GM19452 (cell line): ENCODE measurements around the gene EFCAB11.

Experiments used
- ATAC-seq: cut with Tn5 transposase; IDR thresholded peaks from one replicate; pipeline ENCODE4 v1.9.1; 2021; ENCODE audit not compliant: unreplicated experiment

Gene EFCAB11

GRCh38 chr14:89954070-89955021, at the start of gene EFCAB11:
EFCAB11 (minus strand) TSS chr14:89954730; CDS start chr14:89954660, 70 bp downstream.
- ATAC-seq = peak; percentile 84

GRCh38 chr14:90003526-90004307, 49.2 kb upstream of the EFCAB11 start:
- no peak for ATAC-seq

- ATAC-seq = no peak
Observed at GRCh38 chr14:90000935-90001334, 46.4 kb upstream of the EFCAB11 start.

GRCh38 chr14:89996963-89997362, 42.4 kb upstream of the EFCAB11 start:
- no peak for ATAC-seq

GRCh38 chr14:89992273-89992672, 37.7 kb upstream of the EFCAB11 start:
- no peak for ATAC-seq

GRCh38 chr14:89990623-89991275, 36.2 kb upstream of the EFCAB11 start:
- ATAC-seq = no peak

- no peak for ATAC-seq
Observed at GRCh38 chr14:89990218-89990617, 35.7 kb upstream of the EFCAB11 start.

- no peak for ATAC-seq
Observed at GRCh38 chr14:89988787-89989186, 34.3 kb upstream of the EFCAB11 start.

- no peak for ATAC-seq
Observed at GRCh38 chr14:89987161-89987475, 32.6 kb upstream of the EFCAB11 start.

- no peak for ATAC-seq
Observed at GRCh38 chr14:89986462-89987160, 32.1 kb upstream of the EFCAB11 start.

- no peak for ATAC-seq
Observed at GRCh38 chr14:89983375-89983774, 28.8 kb upstream of the EFCAB11 start.

GRCh38 chr14:89978656-89979055, 24.1 kb upstream of the EFCAB11 start:
- ATAC-seq = no peak

GRCh38 chr14:89977668-89978067, 23.1 kb upstream of the EFCAB11 start:
- ATAC-seq = no peak

- no peak for ATAC-seq
Observed at GRCh38 chr14:89973234-89973823, 18.8 kb upstream of the EFCAB11 start.

- ATAC-seq = no peak
Observed at GRCh38 chr14:89965839-89966238, 11.3 kb upstream of the EFCAB11 start.

GRCh38 chr14:89963288-89963978, 8.9 kb upstream of the EFCAB11 start:
- no peak for ATAC-seq

GRCh38 chr14:89960914-89961313, 6.4 kb upstream of the EFCAB11 start:
- ATAC-seq = no peak

- ATAC-seq = no peak
Observed at GRCh38 chr14:89959853-89960445, 5.4 kb upstream of the EFCAB11 start.

GRCh38 chr14:89958966-89959365, 4.4 kb upstream of the EFCAB11 start:
- no peak for ATAC-seq

GRCh38 chr14:89957791-89958190, 3.3 kb upstream of the EFCAB11 start:
- ATAC-seq = no peak
